Left kidney (tissue), 2 donors: ENCODE results near the gene ADGRG7. TPM values are rescaled to one million over a fixed set of nuclear protein-coding genes. Genes with fewer than 3 reads are reported as not detected.

Experiments used
- DNase-seq: peaks from one replicate; pipeline ENCODE4 v3.0.0-alpha.2; 2013
- polyA plus RNA-seq: library from polyadenylated mRNA; unstranded; fragments of 120-200 nt; gene quantifications from one replicate; pipeline ENCODE4 v1.2.1, GENCODE V29; 2013; ENCODE audit not compliant: insufficient read length

Gene ADGRG7
- polyA plus RNA-seq, 1 donor = not detected

- no peak for DNase-seq
These were observed 134.1 kb downstream of the ADGRG7 start for GRCh38 chr3:100743535-100743934.

GRCh38 chr3:100744671-100745070 is 135.3 kb downstream of the ADGRG7 start:
- no peak for DNase-seq

Other genes with a start within 250 kb of the ADGRG7 start
- 85.2 TPM for gene TOMM70, start 208.5 kb upstream of the ADGRG7 start, polyA plus RNA-seq
- 6.8 TPM for gene LNP1, start 208.1 kb upstream of the ADGRG7 start, polyA plus RNA-seq
- 22.1 TPM for gene TMEM45A, start 117.0 kb upstream of the ADGRG7 start, polyA plus RNA-seq
- 151 TPM for gene TFG, start 99.9 kb downstream of the ADGRG7 start, polyA plus RNA-seq